Parathyroid adenoma (tissue), 2 donors: Measurements from ENCODE around the gene LAP3.

Source experiments
- H2AFZ ChIP-seq: fragments of 300-600 bp; sonication (generic); one replicate; pipeline ENCODE4 v1.7.0; 2017; ENCODE audit warnings: antibody characterized with exemption, mild to moderate bottlenecking
- H3K27ac ChIP-seq: fragments of 300-600 bp; sonication (generic); one replicate; pipeline ENCODE4 v1.7.0; 2017
- H3K27me3 ChIP-seq: fragments of 300-600 bp; sonication (generic); one replicate; pipeline ENCODE4 v1.7.0; 2017; ENCODE audit warnings: low read length; ENCODE audit not compliant: control insufficient read depth, insufficient read depth
- H3K36me3 ChIP-seq: fragments of 300-600 bp; sonication (generic); one replicate; pipeline ENCODE4 v1.7.0; 2017; ENCODE audit warnings: low read length; ENCODE audit not compliant: control insufficient read depth, insufficient read depth
- H3K4me1 ChIP-seq: fragments of 300-600 bp; sonication (generic); one replicate; pipeline ENCODE4 v1.7.0; 2017; ENCODE audit warnings: control low read depth
- H3K4me2 ChIP-seq: fragments of 300-600 bp; sonication (generic); one replicate; pipeline ENCODE4 v1.7.0; 2017; ENCODE audit warnings: low read length
- H3K4me3 ChIP-seq: fragments of 300-600 bp; sonication (generic); one replicate; pipeline ENCODE4 v1.7.0; 2017; ENCODE audit warnings: low read depth, low read length
- H3K79me2 ChIP-seq: fragments of 300-600 bp; sonication (generic); one replicate; pipeline ENCODE4 v1.7.0; 2017; ENCODE audit warnings: control low read depth
- H3K9ac ChIP-seq: fragments of 300-600 bp; sonication (generic); one replicate; pipeline ENCODE4 v1.7.0; 2017; ENCODE audit warnings: mild to moderate bottlenecking
- H3K9me3 ChIP-seq: fragments of 300-600 bp; sonication (generic); one replicate; pipeline ENCODE4 v1.7.0; 2017; ENCODE audit warnings: low read length; ENCODE audit not compliant: control insufficient read depth
- CTCF ChIP-seq: fragments of 300-600 bp; sonication (generic); IDR thresholded peaks from one replicate; pipeline ENCODE4 v1.7.0; 2017; ENCODE audit warnings: antibody characterized with exemption, mild to moderate bottlenecking
- donor health status: primary hyperparathyroidism.

The LAP3 gene

GRCh38 chr4:17545374-17546140, 31.4 kb upstream of the LAP3 start:
- Histone ChIP-seq H3K27ac (no peak overlapping the region), H3K4me2 (no peak overlapping the region), H2AFZ (no peak overlapping the region), H3K27me3 (no peaks in the 10 kb centered on the region), H3K9me3 (no peaks in the 10 kb centered on the region), H3K79me2 (no peaks in the 10 kb centered on the region), H3K4me3 (no peak overlapping the region), H3K36me3 (no peaks in the 10 kb centered on the region), H3K9ac (no peak overlapping the region), H3K4me1 (no peaks in the 10 kb centered on the region)
- no peak for TF ChIP-seq CTCF

GRCh38 chr4:17546222-17546621, 30.8 kb upstream of the LAP3 start:
- H3K4me3 ChIP-seq: no peak overlapping the region
- H3K79me2 ChIP-seq: no peaks in the 10 kb centered on the region
- no peak overlapping the region for H3K27ac ChIP-seq
- H3K36me3 ChIP-seq: no peaks in the 10 kb centered on the region
- H3K9me3 ChIP-seq: no peaks in the 10 kb centered on the region
- no peak overlapping the region for H2AFZ ChIP-seq
- H3K9ac ChIP-seq: no peak overlapping the region
- H3K4me1 ChIP-seq: no peaks in the 10 kb centered on the region
- no peak overlapping the region for H3K4me2 ChIP-seq
- no peak for TF ChIP-seq CTCF
- no peaks in the 10 kb centered on the region for H3K27me3 ChIP-seq

GRCh38 chr4:17546678-17547077, 30.3 kb upstream of the LAP3 start:
- Histone ChIP-seq H3K4me2 (no peak overlapping the region), H3K27ac (no peak overlapping the region), H3K36me3 (no peaks in the 10 kb centered on the region), H3K4me3 (no peak overlapping the region), H2AFZ (no peak overlapping the region), H3K9ac (no peak overlapping the region), H3K9me3 (no peaks in the 10 kb centered on the region), H3K79me2 (no peaks in the 10 kb centered on the region), H3K4me1 (no peaks in the 10 kb centered on the region), H3K27me3 (no peaks in the 10 kb centered on the region)
- TF ChIP-seq CTCF: no peak

GRCh38 chr4:17550549-17550948, 26.4 kb upstream of the LAP3 start:
- no peak for TF ChIP-seq CTCF
- H3K79me2 ChIP-seq: no peaks in the 10 kb centered on the region
- no peaks in the 10 kb centered on the region for H3K27me3 ChIP-seq
- no peak overlapping the region for H3K9ac ChIP-seq
- H2AFZ ChIP-seq: no peak overlapping the region
- no peak overlapping the region for H3K27ac ChIP-seq
- no peaks in the 10 kb centered on the region for H3K4me1 ChIP-seq
- H3K4me3 ChIP-seq: no peak overlapping the region
- no peaks in the 10 kb centered on the region for H3K9me3 ChIP-seq
- H3K4me2 ChIP-seq: no peak overlapping the region
- no peaks in the 10 kb centered on the region for H3K36me3 ChIP-seq

GRCh38 chr4:17552427-17552826, 24.6 kb upstream of the LAP3 start:
- H3K36me3 ChIP-seq: no peaks in the 10 kb centered on the region
- TF ChIP-seq CTCF: no peak
- no peaks in the 10 kb centered on the region for H3K79me2 ChIP-seq
- H3K4me2 ChIP-seq: no peak overlapping the region
- H3K27ac ChIP-seq: no peak overlapping the region
- no peak overlapping the region for H3K4me3 ChIP-seq
- no peaks in the 10 kb centered on the region for H3K27me3 ChIP-seq
- no peak overlapping the region for H2AFZ ChIP-seq
- no peak overlapping the region for H3K9ac ChIP-seq
- H3K4me1 ChIP-seq: no peaks in the 10 kb centered on the region
- no peaks in the 10 kb centered on the region for H3K9me3 ChIP-seq
